Purkinje cell (primary cell): ENCODE results near the gene PCDHA8. TPM values are rescaled to one million over a fixed set of nuclear protein-coding genes. Genes with fewer than 3 reads are reported as not detected.

Experiments
- polyA plus RNA-seq: library from polyadenylated mRNA; unstranded; fragments of >200 nt; fragmentation: Nextera tagmentation; gene quantifications from 2 replicates; pipeline ENCODE4 v1.2.1, GENCODE V29; 2014

PCDHA8 gene
- polyA plus RNA-seq, 1 donor from 2014 or later: not detected

Other genes starting within 250 kb of the PCDHA8 start
- gene CD14, start 208.0 kb upstream of the PCDHA8 start, polyA plus RNA-seq: 3.2 and 5.5 TPM in 2 replicates
- 0.35 TPM in 1 of 2 replicates, not detected in the other for gene TMCO6, start 201.7 kb upstream of the PCDHA8 start, polyA plus RNA-seq
- 580 and 589 TPM in 2 replicates for gene NDUFA2, start 193.6 kb upstream of the PCDHA8 start, polyA plus RNA-seq
- gene IK, start 193.4 kb upstream of the PCDHA8 start, polyA plus RNA-seq: 95.1 and 132 TPM in 2 replicates
- gene WDR55, start 176.3 kb upstream of the PCDHA8 start, polyA plus RNA-seq: 5.1 and 5.7 TPM in 2 replicates
- gene DND1, start 167.6 kb upstream of the PCDHA8 start, polyA plus RNA-seq: not detected in 2 replicates
- gene HARS1, start 149.8 kb upstream of the PCDHA8 start, polyA plus RNA-seq: 68.3 and 76.9 TPM in 2 replicates
- 9.2 and 12.1 TPM in 2 replicates for gene HARS2, start 149.7 kb upstream of the PCDHA8 start, polyA plus RNA-seq
- gene ZMAT2, start 140.7 kb upstream of the PCDHA8 start, polyA plus RNA-seq: 44.8 and 45.9 TPM in 2 replicates
- 5.3 and 10.1 TPM in 2 replicates for gene PCDHA1, start 55.0 kb upstream of the PCDHA8 start, polyA plus RNA-seq
- gene PCDHA2, start 46.3 kb upstream of the PCDHA8 start, polyA plus RNA-seq: not detected in 2 replicates
- 3.8 TPM in 1 of 2 replicates, not detected in the other for gene PCDHA3, start 40.1 kb upstream of the PCDHA8 start, polyA plus RNA-seq
- 0.62 and 10.7 TPM in 2 replicates for gene PCDHA4, start 34.1 kb upstream of the PCDHA8 start, polyA plus RNA-seq
- gene PCDHA5, start 19.6 kb upstream of the PCDHA8 start, polyA plus RNA-seq: 1.5 and 6.3 TPM in 2 replicates
- gene PCDHA6, start 13.2 kb upstream of the PCDHA8 start, polyA plus RNA-seq: 4.0 and 5.4 TPM in 2 replicates
- 0.39 and 0.71 TPM in 2 replicates for gene PCDHA7, start 6.9 kb upstream of the PCDHA8 start, polyA plus RNA-seq
- gene PCDHA9, start 7.2 kb downstream of the PCDHA8 start, polyA plus RNA-seq: 0.07 and 0.16 TPM in 2 replicates
- 13.4 and 23.1 TPM in 2 replicates for gene PCDHA10, start 14.7 kb downstream of the PCDHA8 start, polyA plus RNA-seq
- gene PCDHA11, start 27.8 kb downstream of the PCDHA8 start, polyA plus RNA-seq: 2.2 and 2.8 TPM in 2 replicates
- 1.1 and 1.2 TPM in 2 replicates for gene PCDHA12, start 34.1 kb downstream of the PCDHA8 start, polyA plus RNA-seq
- 12.7 and 31.9 TPM in 2 replicates for gene PCDHA13, start 40.9 kb downstream of the PCDHA8 start, polyA plus RNA-seq
- gene PCDHAC1, start 85.1 kb downstream of the PCDHA8 start, polyA plus RNA-seq: 11.6 and 30.0 TPM in 2 replicates
- gene PCDHAC2, start 125.3 kb downstream of the PCDHA8 start, polyA plus RNA-seq: 22.6 and 36.9 TPM in 2 replicates
- gene PCDHB1, start 210.2 kb downstream of the PCDHA8 start, polyA plus RNA-seq: not detected in 2 replicates